ENCODE measurements around the gene NRM.

DNA sequence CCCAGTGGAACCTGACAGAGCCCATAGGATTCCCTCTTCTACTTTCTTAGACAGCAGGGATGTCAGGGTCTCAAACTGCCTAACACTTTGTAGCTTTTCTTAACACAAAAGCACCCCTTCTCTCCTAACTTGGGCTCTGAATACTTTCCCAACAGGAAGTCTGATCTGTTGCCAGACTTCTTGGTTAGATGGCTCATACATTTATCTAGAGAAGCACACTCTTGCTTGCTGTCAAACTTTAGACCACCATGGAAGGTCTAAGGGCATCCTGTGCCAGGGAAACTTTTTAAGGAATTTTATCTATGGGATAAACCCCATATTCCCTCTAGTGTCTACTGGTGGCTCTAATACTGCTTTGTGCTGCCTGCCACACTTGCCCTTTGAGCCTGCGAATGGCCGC is 47.1 kb downstream of the NRM start:
- TF ChIP-seq, protein P1, sequence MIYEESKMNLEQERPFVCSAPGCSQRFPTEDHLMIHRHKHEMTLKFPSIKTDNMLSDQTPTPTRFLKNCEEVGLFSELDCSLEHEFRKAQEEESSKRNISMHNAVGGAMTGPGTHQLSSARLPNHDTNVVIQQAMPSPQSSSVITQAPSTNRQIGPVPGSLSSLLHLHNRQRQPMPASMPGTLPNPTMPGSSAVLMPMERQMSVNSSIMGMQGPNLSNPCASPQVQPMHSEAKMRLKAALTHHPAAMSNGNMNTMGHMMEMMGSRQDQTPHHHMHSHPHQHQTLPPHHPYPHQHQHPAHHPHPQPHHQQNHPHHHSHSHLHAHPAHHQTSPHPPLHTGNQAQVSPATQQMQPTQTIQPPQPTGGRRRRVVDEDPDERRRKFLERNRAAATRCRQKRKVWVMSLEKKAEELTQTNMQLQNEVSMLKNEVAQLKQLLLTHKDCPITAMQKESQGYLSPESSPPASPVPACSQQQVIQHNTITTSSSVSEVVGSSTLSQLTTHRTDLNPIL (CRISPR knock-in tag; IDR thresholded peaks at IDR 0.05; ENCODE audit: low read depth) = no peak
- TF ChIP-seq TCF4 (CRISPR knock-in tag; IDR thresholded peaks at IDR 0.05; ENCODE audit: borderline replicate concordance) (no peak), PPARA (CRISPR knock-in tag; IDR thresholded peaks at IDR 0.05; ENCODE audit: borderline replicate concordance) (no peak), CSDC2 (CRISPR knock-in tag; IDR thresholded peaks at IDR 0.05) (no peak)

Data from SK-N-SH treated with all-trans-retinoic acid at 6 μM for 48 hours (cell line).